Measurements from ENCODE around the gene HRAS.

HRAS gene

DNA sequence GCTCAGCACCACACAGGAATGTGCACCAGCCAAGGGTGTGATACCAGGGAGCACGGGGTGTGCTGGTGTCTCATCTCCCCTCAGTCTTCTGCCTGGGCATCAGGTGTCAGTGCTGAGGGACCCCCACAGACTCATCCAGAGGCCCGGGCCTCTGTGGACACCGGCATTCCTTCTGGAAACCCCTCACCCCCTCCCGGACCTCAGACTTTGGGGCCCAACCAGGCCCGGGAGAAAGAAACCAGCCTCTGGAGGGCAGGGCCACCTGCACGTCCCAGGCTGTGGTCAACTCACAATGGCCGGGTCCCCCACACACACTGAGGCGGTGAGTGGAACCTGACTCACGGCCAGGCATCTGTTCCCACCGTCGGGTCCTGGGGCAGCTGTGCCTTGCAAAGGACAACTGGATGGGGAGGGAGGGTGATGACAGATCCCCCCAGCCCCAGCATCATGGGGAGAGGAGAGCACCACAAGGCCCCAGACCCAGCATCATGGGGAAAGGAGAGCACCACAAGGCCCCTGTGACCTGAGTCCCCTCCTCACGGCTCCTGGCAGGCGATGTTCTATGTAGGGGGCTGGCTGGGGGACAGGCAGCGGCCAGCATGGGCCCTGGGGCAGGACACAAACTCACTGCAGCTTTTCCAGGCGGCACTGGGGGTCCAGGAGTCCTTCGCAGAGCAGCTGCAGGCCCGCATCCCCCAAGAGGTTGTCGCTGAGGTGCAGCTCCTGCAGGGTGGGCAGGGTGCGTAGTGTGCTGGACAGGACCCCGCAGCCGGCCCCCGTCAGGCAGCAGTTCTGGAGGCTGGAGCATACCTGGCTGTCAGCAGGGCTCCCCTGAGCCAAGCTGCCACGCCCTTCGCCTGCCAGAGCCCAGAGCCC, 35.9 kb downstream of the HRAS start:
- no peak overlapping the region for H3K4me3 ChIP-seq (ENCODE audit: low read depth, low read length)
- TF ChIP-seq, protein P1, sequence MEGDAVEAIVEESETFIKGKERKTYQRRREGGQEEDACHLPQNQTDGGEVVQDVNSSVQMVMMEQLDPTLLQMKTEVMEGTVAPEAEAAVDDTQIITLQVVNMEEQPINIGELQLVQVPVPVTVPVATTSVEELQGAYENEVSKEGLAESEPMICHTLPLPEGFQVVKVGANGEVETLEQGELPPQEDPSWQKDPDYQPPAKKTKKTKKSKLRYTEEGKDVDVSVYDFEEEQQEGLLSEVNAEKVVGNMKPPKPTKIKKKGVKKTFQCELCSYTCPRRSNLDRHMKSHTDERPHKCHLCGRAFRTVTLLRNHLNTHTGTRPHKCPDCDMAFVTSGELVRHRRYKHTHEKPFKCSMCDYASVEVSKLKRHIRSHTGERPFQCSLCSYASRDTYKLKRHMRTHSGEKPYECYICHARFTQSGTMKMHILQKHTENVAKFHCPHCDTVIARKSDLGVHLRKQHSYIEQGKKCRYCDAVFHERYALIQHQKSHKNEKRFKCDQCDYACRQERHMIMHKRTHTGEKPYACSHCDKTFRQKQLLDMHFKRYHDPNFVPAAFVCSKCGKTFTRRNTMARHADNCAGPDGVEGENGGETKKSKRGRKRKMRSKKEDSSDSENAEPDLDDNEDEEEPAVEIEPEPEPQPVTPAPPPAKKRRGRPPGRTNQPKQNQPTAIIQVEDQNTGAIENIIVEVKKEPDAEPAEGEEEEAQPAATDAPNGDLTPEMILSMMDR (IDR thresholded peaks at IDR 0.05; ENCODE audit: low read depth, low read length, missing control alignments), result no peak
- DNase-seq (ENCODE audit: low read depth), result no peak
- in situ Hi-C loops (cut with HindIII; ENCODE audit: low sequenced_read_pairs), result no loop called here

DNA sequence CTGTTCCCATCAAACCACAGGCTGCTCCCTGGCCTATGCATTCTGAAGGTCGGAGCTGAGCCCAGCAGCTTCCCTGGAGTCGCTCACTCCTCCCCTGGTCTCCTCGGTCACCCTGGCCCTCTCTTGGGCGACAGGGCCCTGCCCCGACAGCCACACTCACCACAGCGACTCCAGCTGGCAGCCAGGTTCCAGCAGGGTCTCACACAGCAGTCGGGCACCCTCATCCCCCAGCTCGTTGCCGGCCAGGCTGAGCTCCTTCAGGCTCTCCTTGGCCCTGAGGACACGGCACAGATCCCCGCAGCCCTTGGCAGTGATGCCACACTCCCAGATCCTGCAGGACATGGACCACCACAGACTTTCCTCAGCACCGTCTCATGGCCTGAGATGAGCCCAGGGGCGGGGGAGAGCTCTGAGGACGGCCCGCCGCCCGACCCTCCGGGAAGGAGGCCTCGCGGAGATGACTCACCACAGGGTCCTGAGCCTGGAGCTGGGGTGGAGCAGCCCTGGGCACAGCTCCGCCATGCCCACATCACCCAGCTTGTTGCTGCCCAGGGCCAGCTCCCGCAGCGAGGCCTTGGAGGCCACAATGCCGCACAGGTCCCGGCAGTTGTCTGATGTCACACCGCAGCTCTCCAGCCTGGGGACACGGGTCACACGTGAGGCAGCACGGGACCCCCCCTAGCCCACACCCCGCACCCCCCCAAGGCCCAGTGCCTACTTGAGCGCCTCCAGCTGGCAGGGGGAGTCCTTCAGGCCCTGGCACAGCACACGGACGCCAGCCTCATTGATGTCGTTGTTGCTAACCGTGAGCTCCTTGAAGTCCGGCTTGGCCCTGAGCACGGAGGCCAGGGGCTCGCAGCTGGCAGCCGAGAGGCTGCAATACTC, 36.8 kb downstream of the HRAS start:
- in situ Hi-C loops (cut with HindIII; ENCODE audit: low sequenced_read_pairs), result no loop called here
- DNase-seq (ENCODE audit: low read depth), result no peak
- no peak overlapping the region for H3K4me3 ChIP-seq (ENCODE audit: low read depth, low read length)
- TF ChIP-seq, protein P1 (IDR thresholded peaks at IDR 0.05; ENCODE audit: low read depth, low read length, missing control alignments), result no peak

DNA sequence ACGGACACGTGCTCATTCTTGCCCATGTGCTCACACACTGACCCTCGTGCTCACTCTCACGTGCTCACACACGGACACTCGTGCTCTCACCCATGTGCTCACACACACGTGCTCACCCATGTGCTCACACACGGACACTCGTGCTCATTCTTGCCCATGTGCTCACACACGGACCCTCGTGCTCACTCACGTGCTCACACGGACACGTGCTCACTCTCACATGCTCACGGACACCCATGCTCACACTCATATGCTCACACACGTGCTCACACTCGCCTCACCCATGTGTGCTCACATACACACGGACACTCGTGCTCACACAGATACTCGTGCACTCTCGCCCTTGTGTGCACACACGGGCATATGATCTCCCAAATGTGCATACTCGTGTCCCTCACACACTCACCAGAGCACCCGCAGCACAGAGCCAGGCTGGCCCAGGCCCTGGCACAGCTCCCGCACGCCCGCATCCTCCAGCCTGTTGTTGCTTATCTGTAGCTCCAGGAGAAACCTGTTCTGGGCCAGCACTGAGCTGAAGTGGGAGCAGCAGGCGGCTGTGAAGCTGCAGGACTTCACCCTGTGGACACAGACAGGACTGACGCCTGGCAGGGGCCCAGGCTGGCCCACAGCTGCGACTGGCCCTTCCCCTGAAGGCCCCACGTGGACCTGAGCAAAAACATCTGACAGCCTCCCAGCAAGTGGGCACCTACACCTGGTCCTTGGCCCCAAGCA, 37.6 kb downstream of the HRAS start:
- TF ChIP-seq, protein P1 (IDR thresholded peaks at IDR 0.05; ENCODE audit: low read depth, low read length, missing control alignments), result no peak
- DNase-seq (ENCODE audit: low read depth), result no peak
- H3K4me3 ChIP-seq (ENCODE audit: low read depth, low read length), result no peak overlapping the region
- in situ Hi-C loops (cut with HindIII; ENCODE audit: low sequenced_read_pairs), result no loop called here

DNA sequence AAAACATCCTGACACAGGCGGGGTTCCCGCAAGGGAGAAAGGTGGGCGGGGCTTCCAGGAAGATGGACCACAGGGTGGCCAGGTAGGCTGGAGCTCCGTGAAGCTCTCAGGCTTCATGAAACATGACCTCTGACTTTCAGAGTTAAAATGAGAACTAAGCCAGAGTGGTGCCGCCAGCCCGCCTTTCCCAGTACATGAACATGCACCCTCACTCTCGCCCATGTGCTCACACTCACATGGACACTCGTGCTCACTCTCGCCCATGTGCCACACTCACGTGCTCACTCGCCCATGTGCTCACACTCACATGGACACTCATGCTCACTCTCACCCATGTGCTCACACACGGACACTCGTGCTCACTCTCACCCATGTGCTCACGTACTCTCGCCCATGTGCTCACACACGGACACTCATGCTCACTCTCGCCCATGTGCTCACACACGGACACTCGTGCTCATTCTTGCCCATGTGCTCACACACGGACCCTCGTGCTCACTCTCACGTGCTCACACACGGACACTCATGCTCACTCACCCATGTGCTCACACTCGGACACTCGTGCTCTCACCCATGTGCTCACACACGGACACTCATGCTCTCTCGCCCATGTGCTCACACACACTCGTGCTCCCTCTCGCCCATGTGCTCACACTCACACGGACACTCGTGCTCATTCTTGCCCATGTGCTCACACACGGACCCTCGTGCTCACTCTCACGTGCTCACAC, 38.4 kb downstream of the HRAS start:
- no peak for DNase-seq (ENCODE audit: low read depth)
- in situ Hi-C loops (cut with HindIII; ENCODE audit: low sequenced_read_pairs), result no loop called here

DNA sequence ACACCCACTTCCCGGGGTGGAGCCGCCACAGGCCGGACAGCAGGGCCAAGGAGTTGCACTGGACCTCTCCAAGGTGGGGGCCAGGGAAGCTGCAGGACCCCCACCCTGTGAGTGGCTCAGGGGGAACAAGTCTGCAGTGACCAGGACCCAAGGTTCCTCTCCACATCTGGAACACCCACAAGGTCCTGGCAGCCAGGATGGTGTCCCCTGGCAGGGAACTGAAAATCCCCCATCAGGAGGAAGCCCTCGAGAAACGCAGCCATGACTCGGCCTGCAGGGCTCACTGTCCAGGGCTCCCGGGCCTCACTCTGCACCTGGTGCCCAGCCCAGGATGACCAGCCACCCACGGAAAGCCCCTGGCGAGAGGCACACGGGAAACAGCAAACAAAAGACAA, 39.8 kb downstream of the HRAS start:
- in situ Hi-C loops (cut with HindIII; ENCODE audit: low sequenced_read_pairs), result no loop called here
- H3K4me3 ChIP-seq (ENCODE audit: low read depth, low read length), result no peak overlapping the region
- no peak for DNase-seq (ENCODE audit: low read depth)
- TF ChIP-seq, protein P1 (IDR thresholded peaks at IDR 0.05; ENCODE audit: low read depth, low read length, missing control alignments), result no peak

More for the DNA sequence above, 38.4 kb downstream of the HRAS start:
- TF ChIP-seq, protein P1 (IDR thresholded peaks at IDR 0.05; ENCODE audit: low read depth, low read length, missing control alignments), result no peak
- no peak overlapping the region for H3K4me3 ChIP-seq (ENCODE audit: low read depth, low read length)

Measured in astrocyte of the cerebellum (primary cell).